ENCODE data around the gene KCNJ2. TPM values are rescaled to one million over a fixed set of nuclear protein-coding genes. Genes with fewer than 3 reads are reported as not detected.

The KCNJ2 gene
- total and polyA plus RNA-seq, 2 experiments from 2014 or later: 0.75 to 1.1 TPM

DNA sequence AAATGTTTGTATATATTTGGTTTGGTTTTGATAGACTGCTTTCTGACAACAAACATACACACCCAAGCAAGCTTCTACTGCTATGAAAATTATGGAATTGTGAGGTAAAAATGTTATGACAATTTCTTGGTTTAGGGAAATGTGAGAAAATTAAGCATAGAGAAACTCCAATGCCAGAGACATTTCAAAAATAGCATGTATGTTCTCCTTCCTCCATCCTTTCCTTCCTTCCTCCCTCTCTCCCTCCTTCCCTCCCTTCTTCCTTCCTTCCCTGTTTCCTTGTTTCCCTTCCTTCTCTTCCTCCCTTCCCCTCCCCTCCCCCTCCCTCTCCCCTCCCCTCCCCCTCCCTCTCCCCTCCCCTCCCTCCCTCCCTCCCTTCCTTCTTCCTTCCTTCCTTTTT, 14.9 kb downstream of the KCNJ2 start:
- peaks cover 14% of the 10 kb centered on the region for H3K4me1 ChIP-seq (ENCODE audit: insufficient read depth)
- H3F3A ChIP-seq (ENCODE audit: insufficient read depth): peaks cover 11% of the 10 kb centered on the region; the same call in 1 of the 2 replicates
- no peak overlapping the region for H2AFZ ChIP-seq
- no peaks in the 10 kb centered on the region for H3K27me3 ChIP-seq (replicated peaks; ENCODE audit: insufficient read depth)
- TF ChIP-seq EZH2 (IDR thresholded peaks at IDR 0.05; ENCODE audit: insufficient read depth, poor library complexity, severe bottlenecking) (no peak), EZH2phosphoT487 (IDR thresholded peaks at IDR 0.05; ENCODE audit: insufficient read depth, low read depth) (no peak)
- in situ Hi-C loops (cut with MboI): no loop called here
- H3K27ac ChIP-seq: no peak overlapping the region
- no peaks in the 10 kb centered on the region for H3K36me3 ChIP-seq (ENCODE audit: low read depth)
- DNase-seq: no peak
- H4K20me1 ChIP-seq (ENCODE audit: insufficient read depth): no peaks in the 10 kb centered on the region
- H3K9ac ChIP-seq: no peak overlapping the region
- H3K4me2 ChIP-seq (ENCODE audit: unreplicated experiment): no peak overlapping the region
- H3K4me3 ChIP-seq: no peak overlapping the region
- no peaks in the 10 kb centered on the region for H3K9me2 ChIP-seq (ENCODE audit: insufficient read depth)
- H3K79me2 ChIP-seq (ENCODE audit: insufficient read depth): no peaks in the 10 kb centered on the region
- no peaks in the 10 kb centered on the region for H3K9me3 ChIP-seq (ENCODE audit: low read depth)

DNA sequence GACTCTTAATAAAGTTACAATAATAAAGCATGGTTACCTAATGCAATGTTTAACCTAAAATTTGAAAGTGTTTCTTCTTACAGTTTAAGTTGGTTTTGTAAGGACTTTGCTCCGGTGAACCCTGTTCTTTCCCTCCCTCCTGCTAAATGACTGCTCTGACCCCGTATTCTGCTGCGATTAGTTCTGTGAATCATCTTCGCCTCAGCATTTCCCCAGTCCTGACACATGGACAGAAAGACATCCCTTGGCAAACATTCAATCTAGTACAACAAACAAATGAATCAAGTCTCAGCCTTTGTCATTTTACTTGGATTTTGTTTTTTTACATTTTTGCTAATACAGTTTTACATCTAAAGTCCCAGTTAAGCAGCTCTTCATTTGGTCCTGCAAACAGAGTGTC, 15.4 kb downstream of the KCNJ2 start:
- no peaks in the 10 kb centered on the region for H3K9me2 ChIP-seq (ENCODE audit: insufficient read depth)
- no peak overlapping the region for H3K4me3 ChIP-seq
- H3K4me1 ChIP-seq (ENCODE audit: insufficient read depth): peaks cover 14% of the 10 kb centered on the region
- in situ Hi-C loops (cut with MboI): no loop called here
- no peak overlapping the region for H2AFZ ChIP-seq
- H3K27me3 ChIP-seq (replicated peaks; ENCODE audit: insufficient read depth): no peaks in the 10 kb centered on the region
- no peaks in the 10 kb centered on the region for H3K36me3 ChIP-seq (ENCODE audit: low read depth)
- no peak for TF ChIP-seq EZH2 (IDR thresholded peaks at IDR 0.05; ENCODE audit: insufficient read depth, poor library complexity, severe bottlenecking)
- TF ChIP-seq EZH2phosphoT487 (IDR thresholded peaks at IDR 0.05; ENCODE audit: insufficient read depth, low read depth): no peak
- no peaks in the 10 kb centered on the region for H3K9me3 ChIP-seq (ENCODE audit: low read depth)
- H3K27ac ChIP-seq: no peak overlapping the region
- H3F3A ChIP-seq (ENCODE audit: insufficient read depth): peaks cover 11% of the 10 kb centered on the region; the same call in 1 of the 2 replicates
- H3K9ac ChIP-seq: no peak overlapping the region
- H4K20me1 ChIP-seq (ENCODE audit: insufficient read depth): no peaks in the 10 kb centered on the region
- 2 to 5% methylated on average over 4 of the region's 4 CpGs for WGBS, 2 experiments (ENCODE audit: low coverage in 1 of 2, low lambda C conversion rate in 2 of 2, missing lambda C conversion rate in 2 of 2)
- peak; percentile 86 for DNase-seq
- H3K4me2 ChIP-seq (ENCODE audit: unreplicated experiment): peak overlapping the region; percentile 44
- H3K79me2 ChIP-seq (ENCODE audit: insufficient read depth): no peaks in the 10 kb centered on the region

DNA sequence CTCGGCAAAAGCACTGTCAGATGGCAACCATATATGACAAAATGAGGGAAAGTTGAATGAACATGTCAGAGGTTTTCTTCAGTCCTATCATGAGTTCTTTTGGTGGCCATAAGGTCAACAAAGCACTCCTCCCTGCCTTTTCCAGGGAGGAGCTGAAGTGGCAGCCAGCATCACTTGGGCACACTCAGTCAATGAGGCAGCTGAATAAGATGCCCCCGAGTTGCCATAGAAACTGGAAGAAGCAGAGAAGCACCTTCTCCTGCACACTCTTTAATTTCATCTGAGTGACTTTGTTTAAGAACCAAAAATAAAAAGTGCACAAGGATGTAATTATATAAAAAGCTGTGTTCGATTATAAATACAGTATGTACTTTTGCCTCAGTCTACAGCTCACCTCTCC, 16.0 kb downstream of the KCNJ2 start:
- Histone ChIP-seq H3F3A (ENCODE audit: insufficient read depth) (peaks cover 11% of the 10 kb centered on the region; the same call in 1 of the 2 replicates), H3K4me3 (no peak overlapping the region), H3K9me2 (ENCODE audit: insufficient read depth) (no peaks in the 10 kb centered on the region), H3K79me2 (ENCODE audit: insufficient read depth) (no peaks in the 10 kb centered on the region), H3K27me3 (replicated peaks; ENCODE audit: insufficient read depth) (no peaks in the 10 kb centered on the region), H2AFZ (no peak overlapping the region), H3K36me3 (ENCODE audit: low read depth) (no peaks in the 10 kb centered on the region), H3K27ac (no peak overlapping the region), H3K4me1 (ENCODE audit: insufficient read depth) (peaks cover 14% of the 10 kb centered on the region), H4K20me1 (ENCODE audit: insufficient read depth) (no peaks in the 10 kb centered on the region), H3K4me2 (ENCODE audit: unreplicated experiment) (peak overlapping the region; percentile 44), H3K9me3 (ENCODE audit: low read depth) (no peaks in the 10 kb centered on the region), H3K9ac (no peak overlapping the region)
- in situ Hi-C loops (cut with MboI): no loop called here
- no peak for DNase-seq
- TF ChIP-seq EZH2 (IDR thresholded peaks at IDR 0.05; ENCODE audit: insufficient read depth, poor library complexity, severe bottlenecking) (no peak), EZH2phosphoT487 (IDR thresholded peaks at IDR 0.05; ENCODE audit: insufficient read depth, low read depth) (no peak)
- WGBS, 2 experiments (ENCODE audit: low coverage in 1 of 2, low lambda C conversion rate in 2 of 2, missing lambda C conversion rate in 2 of 2): 82 to 86% methylated on average over 3 of the region's 3 CpGs

DNA sequence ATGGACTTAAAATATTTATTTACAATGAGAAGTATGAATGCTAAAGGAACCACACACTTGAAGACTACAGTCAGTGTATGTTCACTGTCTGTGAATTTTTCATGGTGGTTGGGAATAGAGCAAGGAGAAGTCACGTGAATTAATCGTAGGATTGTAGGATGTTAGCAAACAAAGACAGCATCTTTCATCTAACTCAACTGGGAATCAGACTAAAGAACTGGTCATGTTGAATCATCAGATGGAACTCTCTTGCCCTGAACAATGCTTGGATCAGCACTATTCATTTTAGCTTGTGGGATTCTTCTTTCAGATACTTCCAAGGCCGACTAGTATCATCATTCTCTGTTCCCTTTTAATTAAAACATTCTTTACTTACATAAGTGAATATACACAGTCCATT, 18.1 kb downstream of the KCNJ2 start:
- Histone ChIP-seq H2AFZ (no peak overlapping the region), H3K9ac (no peak overlapping the region), H3K9me3 (ENCODE audit: low read depth) (no peaks in the 10 kb centered on the region), H3K4me1 (ENCODE audit: insufficient read depth) (peaks cover 8% of the 10 kb centered on the region), H3K27ac (no peak overlapping the region), H3F3A (ENCODE audit: insufficient read depth) (peaks cover 11% of the 10 kb centered on the region; the same call in 1 of the 2 replicates), H3K36me3 (ENCODE audit: low read depth) (no peaks in the 10 kb centered on the region), H3K9me2 (ENCODE audit: insufficient read depth) (no peaks in the 10 kb centered on the region), H3K4me3 (no peak overlapping the region), H3K79me2 (ENCODE audit: insufficient read depth) (no peaks in the 10 kb centered on the region), H4K20me1 (ENCODE audit: insufficient read depth) (no peaks in the 10 kb centered on the region), H3K4me2 (ENCODE audit: unreplicated experiment) (no peak overlapping the region), H3K27me3 (replicated peaks; ENCODE audit: insufficient read depth) (no peaks in the 10 kb centered on the region)
- WGBS, 2 experiments (ENCODE audit: low coverage in 1 of 2, low lambda C conversion rate in 2 of 2, missing lambda C conversion rate in 2 of 2): 8 to 13% methylated on average over 3 of the region's 3 CpGs
- no peak for TF ChIP-seq EZH2 (IDR thresholded peaks at IDR 0.05; ENCODE audit: insufficient read depth, poor library complexity, severe bottlenecking)
- TF ChIP-seq EZH2phosphoT487 (IDR thresholded peaks at IDR 0.05; ENCODE audit: insufficient read depth, low read depth): no peak
- peak; percentile 73 for DNase-seq
- in situ Hi-C loops (cut with MboI): no loop called here

All from GM23248 (cell line).